Measurements from ENCODE around the gene GOLGA8M.
"Not testable (repeated sequence)": the region's sequence is repeated elsewhere in the genome, so short reads cannot be mapped to it uniquely, and the experiment has no call there.

Gene GOLGA8M

GRCh38 chr15:28672122-28672521, 40.1 kb downstream of the GOLGA8M start:
- not testable (repeated sequence) for H3K36me3 ChIP-seq (replicated peaks; ENCODE audit: insufficient read depth, low read length); DNase-seq; H3K9ac ChIP-seq (ENCODE audit: low read length); H4K20me1 ChIP-seq (ENCODE audit: insufficient read depth, low read length); H3K4me3 ChIP-seq (ENCODE audit: low read length); H3K9me2 ChIP-seq (replicated peaks; ENCODE audit: insufficient read depth, low read length); H2AFZ ChIP-seq (ENCODE audit: low read length); H3K27me3 ChIP-seq (replicated peaks; ENCODE audit: insufficient read depth, low read length); H3K4me2 ChIP-seq (ENCODE audit: low read depth, low read length); H3K27ac ChIP-seq (ENCODE audit: low read length); H3K79me2 ChIP-seq (ENCODE audit: low read length); H3K9me3 ChIP-seq (replicated peaks; ENCODE audit: insufficient read depth, low read length); H3K4me1 ChIP-seq (ENCODE audit: low read length); H3F3A ChIP-seq (ENCODE audit: insufficient read depth, low read length)

DNA sequence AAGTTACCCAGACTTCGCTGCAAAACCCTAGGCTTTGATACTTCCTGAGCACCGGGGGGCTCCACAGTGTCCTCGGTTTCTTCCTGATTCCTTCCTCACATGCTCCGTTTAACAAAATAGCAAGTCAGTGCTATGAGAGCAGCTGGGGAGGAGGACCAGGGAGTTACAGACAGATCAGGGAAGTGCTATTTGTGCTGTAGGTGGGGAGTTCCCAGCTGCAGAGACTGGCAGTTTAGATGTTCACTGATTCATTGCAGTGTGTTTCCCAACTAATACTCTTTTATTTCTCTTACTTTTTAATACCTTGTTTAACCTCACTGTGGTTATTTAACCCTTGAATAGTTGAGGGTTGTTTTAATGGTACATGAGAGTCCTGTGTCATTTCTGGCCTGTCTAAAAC, 45.8 kb downstream of the GOLGA8M start:
- not testable (repeated sequence) for H4K20me1 ChIP-seq (ENCODE audit: insufficient read depth, low read length); H3K9me2 ChIP-seq (replicated peaks; ENCODE audit: insufficient read depth, low read length); H3K4me2 ChIP-seq (ENCODE audit: low read depth, low read length); H3K4me3 ChIP-seq (ENCODE audit: low read length); H3K27ac ChIP-seq (ENCODE audit: low read length); H3F3A ChIP-seq (ENCODE audit: insufficient read depth, low read length); H3K36me3 ChIP-seq (replicated peaks; ENCODE audit: insufficient read depth, low read length); H3K9ac ChIP-seq (ENCODE audit: low read length); H3K27me3 ChIP-seq (replicated peaks; ENCODE audit: insufficient read depth, low read length); DNase-seq; H2AFZ ChIP-seq (ENCODE audit: low read length); H3K79me2 ChIP-seq (ENCODE audit: low read length); H3K9me3 ChIP-seq (replicated peaks; ENCODE audit: insufficient read depth, low read length); H3K4me1 ChIP-seq (ENCODE audit: low read length)

GRCh38 chr15:28664575-28664974, 47.6 kb downstream of the GOLGA8M start:
- H3K4me1 ChIP-seq (ENCODE audit: low read length); H3K9ac ChIP-seq (ENCODE audit: low read length); H3K36me3 ChIP-seq (replicated peaks; ENCODE audit: insufficient read depth, low read length); H3K9me3 ChIP-seq (replicated peaks; ENCODE audit: insufficient read depth, low read length); H3K9me2 ChIP-seq (replicated peaks; ENCODE audit: insufficient read depth, low read length); H2AFZ ChIP-seq (ENCODE audit: low read length); H3F3A ChIP-seq (ENCODE audit: insufficient read depth, low read length); H3K27ac ChIP-seq (ENCODE audit: low read length); DNase-seq; H3K27me3 ChIP-seq (replicated peaks; ENCODE audit: insufficient read depth, low read length); H3K4me3 ChIP-seq (ENCODE audit: low read length); H3K4me2 ChIP-seq (ENCODE audit: low read depth, low read length); H3K79me2 ChIP-seq (ENCODE audit: low read length); H4K20me1 ChIP-seq (ENCODE audit: insufficient read depth, low read length): not testable (repeated sequence)

- not testable (repeated sequence) for H3K9me3 ChIP-seq (replicated peaks; ENCODE audit: insufficient read depth, low read length); H2AFZ ChIP-seq (ENCODE audit: low read length); H3K9me2 ChIP-seq (replicated peaks; ENCODE audit: insufficient read depth, low read length); H3K4me1 ChIP-seq (ENCODE audit: low read length); DNase-seq; H3K4me2 ChIP-seq (ENCODE audit: low read depth, low read length); H3K27ac ChIP-seq (ENCODE audit: low read length); H4K20me1 ChIP-seq (ENCODE audit: insufficient read depth, low read length); H3K36me3 ChIP-seq (replicated peaks; ENCODE audit: insufficient read depth, low read length); H3K27me3 ChIP-seq (replicated peaks; ENCODE audit: insufficient read depth, low read length); H3K79me2 ChIP-seq (ENCODE audit: low read length); H3K9ac ChIP-seq (ENCODE audit: low read length); H3K4me3 ChIP-seq (ENCODE audit: low read length); H3F3A ChIP-seq (ENCODE audit: insufficient read depth, low read length)
Measured at GRCh38 chr15:28663717-28664116, 48.5 kb downstream of the GOLGA8M start.

- not testable (repeated sequence) for H3K4me1 ChIP-seq (ENCODE audit: low read length); H3K4me2 ChIP-seq (ENCODE audit: low read depth, low read length); H3K9me2 ChIP-seq (replicated peaks; ENCODE audit: insufficient read depth, low read length)
Measured at GRCh38 chr15:28660750-28661149, 51.5 kb downstream of the GOLGA8M start.

DNA sequence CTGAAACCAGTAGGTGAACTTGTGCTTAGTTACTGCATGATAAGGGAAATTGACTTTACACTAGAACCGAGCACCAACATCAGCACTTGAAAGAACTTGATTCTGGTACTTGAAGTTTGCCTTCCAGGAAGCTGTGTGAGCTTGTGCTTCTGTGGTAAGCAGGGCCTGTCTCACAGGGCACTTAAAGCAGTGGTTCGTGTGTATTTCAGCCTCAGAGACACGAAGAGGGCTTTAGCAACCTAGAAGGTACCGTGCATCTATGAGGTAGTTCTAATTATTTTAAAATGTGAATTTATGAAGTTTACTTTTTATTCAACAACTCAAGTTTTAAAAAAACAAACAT, 56.2 kb downstream of the GOLGA8M start:
- not testable (repeated sequence) for H4K20me1 ChIP-seq (ENCODE audit: insufficient read depth, low read length); H3K27ac ChIP-seq (ENCODE audit: low read length); H3K9ac ChIP-seq (ENCODE audit: low read length); H3K4me1 ChIP-seq (ENCODE audit: low read length); H3K36me3 ChIP-seq (replicated peaks; ENCODE audit: insufficient read depth, low read length); H3K9me2 ChIP-seq (replicated peaks; ENCODE audit: insufficient read depth, low read length); H3F3A ChIP-seq (ENCODE audit: insufficient read depth, low read length); H2AFZ ChIP-seq (ENCODE audit: low read length); H3K4me3 ChIP-seq (ENCODE audit: low read length); DNase-seq; H3K27me3 ChIP-seq (replicated peaks; ENCODE audit: insufficient read depth, low read length); H3K79me2 ChIP-seq (ENCODE audit: low read length); H3K9me3 ChIP-seq (replicated peaks; ENCODE audit: insufficient read depth, low read length); H3K4me2 ChIP-seq (ENCODE audit: low read depth, low read length)

More at GRCh38 chr15:28660750-28661149, 51.5 kb downstream of the GOLGA8M start:
- H4K20me1 ChIP-seq (ENCODE audit: insufficient read depth, low read length); H3K9ac ChIP-seq (ENCODE audit: low read length); H3K27ac ChIP-seq (ENCODE audit: low read length); H3K36me3 ChIP-seq (replicated peaks; ENCODE audit: insufficient read depth, low read length); H3K4me3 ChIP-seq (ENCODE audit: low read length); H3K27me3 ChIP-seq (replicated peaks; ENCODE audit: insufficient read depth, low read length); H3K9me3 ChIP-seq (replicated peaks; ENCODE audit: insufficient read depth, low read length); DNase-seq; H2AFZ ChIP-seq (ENCODE audit: low read length); H3K79me2 ChIP-seq (ENCODE audit: low read length); H3F3A ChIP-seq (ENCODE audit: insufficient read depth, low read length): not testable (repeated sequence)

- not testable (repeated sequence) for H2AFZ ChIP-seq (ENCODE audit: low read length); H3K27ac ChIP-seq (ENCODE audit: low read length); DNase-seq; H4K20me1 ChIP-seq (ENCODE audit: insufficient read depth, low read length); H3K4me3 ChIP-seq (ENCODE audit: low read length); H3K9me2 ChIP-seq (replicated peaks; ENCODE audit: insufficient read depth, low read length); H3K27me3 ChIP-seq (replicated peaks; ENCODE audit: insufficient read depth, low read length); H3K79me2 ChIP-seq (ENCODE audit: low read length); H3K9ac ChIP-seq (ENCODE audit: low read length); H3K4me2 ChIP-seq (ENCODE audit: low read depth, low read length); H3F3A ChIP-seq (ENCODE audit: insufficient read depth, low read length); H3K36me3 ChIP-seq (replicated peaks; ENCODE audit: insufficient read depth, low read length); H3K9me3 ChIP-seq (replicated peaks; ENCODE audit: insufficient read depth, low read length); H3K4me1 ChIP-seq (ENCODE audit: low read length)
Measured at GRCh38 chr15:28655329-28656017, 56.7 kb downstream of the GOLGA8M start.

- H3K4me1 ChIP-seq (ENCODE audit: low read length); DNase-seq; H3K27ac ChIP-seq (ENCODE audit: low read length); H3K9ac ChIP-seq (ENCODE audit: low read length); H3K27me3 ChIP-seq (replicated peaks; ENCODE audit: insufficient read depth, low read length); H3K4me3 ChIP-seq (ENCODE audit: low read length); H2AFZ ChIP-seq (ENCODE audit: low read length); H3K79me2 ChIP-seq (ENCODE audit: low read length); H3K4me2 ChIP-seq (ENCODE audit: low read depth, low read length); H4K20me1 ChIP-seq (ENCODE audit: insufficient read depth, low read length); H3F3A ChIP-seq (ENCODE audit: insufficient read depth, low read length); H3K9me2 ChIP-seq (replicated peaks; ENCODE audit: insufficient read depth, low read length); H3K9me3 ChIP-seq (replicated peaks; ENCODE audit: insufficient read depth, low read length); H3K36me3 ChIP-seq (replicated peaks; ENCODE audit: insufficient read depth, low read length): not testable (repeated sequence)
Measured at GRCh38 chr15:28654194-28654593, 58.0 kb downstream of the GOLGA8M start.
